Mesangial cell (primary cell): ENCODE measurements around the gene FCRL6. TPM values are rescaled to one million over a fixed set of nuclear protein-coding genes. Genes with fewer than 3 reads are reported as not detected.

Experiments used
- total RNA-seq: library from RNA; depleted of rRNA; stranded (reverse); fragments of >200 nt; gene quantifications from 2 replicates; pipeline ENCODE4 v1.2.3, GENCODE V29; 2015

FCRL6 gene
- total RNA-seq: not detected in 2 replicates

GRCh38 chr1:159802111-159802510 lies at the start of gene FCRL6:
Gene FCRL6, plus strand, starts transcription at chr1:159802360. Its CDS starts 65 bp downstream, at chr1:159802425.

GRCh38 chr1:159780583-159781582 lies 21.3 kb upstream of the FCRL6 start, which contains the start of gene DUSP23:
Gene DUSP23, plus strand, starts transcription at chr1:159780962. Its CDS starts 139 bp downstream, at chr1:159781101.

GRCh38 chr1:159826441-159827101 lies 24.4 kb downstream of the FCRL6 start, which contains the start of gene SLAMF8:
Gene SLAMF8, plus strand, starts transcription at chr1:159826873. Its CDS starts 26 bp downstream, at chr1:159826899.

GRCh38 chr1:159862557-159862956 lies 60.4 kb downstream of the FCRL6 start, which contains the start of gene VSIG8:
Gene VSIG8, minus strand, starts transcription at chr1:159862657. Its CDS starts 136 bp downstream, at chr1:159862521.

Other genes starting within 250 kb of the FCRL6 start
- gene APCS, start 214.5 kb upstream of the FCRL6 start, total RNA-seq: not detected in 2 replicates
- not detected in 2 replicates for gene CRP, start 87.8 kb upstream of the FCRL6 start, total RNA-seq
- gene DUSP23, start 21.4 kb upstream of the FCRL6 start, total RNA-seq: 44.0 and 67.8 TPM in 2 replicates
- not detected in 2 replicates for gene SLAMF8, start 24.5 kb downstream of the FCRL6 start, total RNA-seq
- gene VSIG8, start 60.3 kb downstream of the FCRL6 start, total RNA-seq: not detected in 2 replicates
- gene CFAP45, start 97.8 kb downstream of the FCRL6 start, total RNA-seq: 0.16 and 0.63 TPM in 2 replicates
- 620 and 1,348 TPM in 2 replicates for gene TAGLN2, start 123.1 kb downstream of the FCRL6 start, total RNA-seq
- 0.16 and 0.76 TPM in 2 replicates for gene IGSF9, start 143.3 kb downstream of the FCRL6 start, total RNA-seq
- gene SLAMF9, start 151.9 kb downstream of the FCRL6 start, total RNA-seq: not detected in 2 replicates
- gene PIGM, start 229.6 kb downstream of the FCRL6 start, total RNA-seq: 2.1 and 3.3 TPM in 2 replicates